ENCODE data around the gene ACO2.

DNA sequence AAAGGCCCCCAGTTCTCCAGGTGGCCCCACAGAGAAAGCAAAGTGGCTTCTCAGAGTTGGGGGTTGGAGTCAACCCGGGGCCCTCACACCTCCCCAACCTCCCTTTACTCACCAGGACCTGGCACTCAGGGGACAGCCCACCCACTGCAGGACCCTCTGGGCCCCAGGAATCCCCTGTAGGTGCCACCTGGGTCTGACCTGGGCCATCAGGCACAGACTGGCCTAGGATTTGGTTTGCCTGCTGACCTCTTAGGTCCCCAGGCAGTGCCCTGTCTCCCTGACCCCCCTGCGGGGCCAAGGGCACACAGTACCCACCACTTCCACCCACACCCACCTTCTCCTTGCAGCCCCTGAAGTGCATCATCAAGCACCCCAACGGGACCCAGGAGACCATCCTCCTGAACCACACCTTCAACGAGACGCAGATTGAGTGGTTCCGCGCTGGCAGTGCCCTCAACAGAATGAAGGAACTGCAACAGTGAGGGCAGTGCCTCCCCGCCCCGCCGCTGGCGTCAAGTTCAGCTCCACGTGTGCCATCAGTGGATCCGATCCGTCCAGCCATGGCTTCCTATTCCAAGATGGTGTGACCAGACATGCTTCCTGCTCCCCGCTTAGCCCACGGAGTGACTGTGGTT lies 59.3 kb downstream of the ACO2 start:
- TF ChIP-seq, protein P1, sequence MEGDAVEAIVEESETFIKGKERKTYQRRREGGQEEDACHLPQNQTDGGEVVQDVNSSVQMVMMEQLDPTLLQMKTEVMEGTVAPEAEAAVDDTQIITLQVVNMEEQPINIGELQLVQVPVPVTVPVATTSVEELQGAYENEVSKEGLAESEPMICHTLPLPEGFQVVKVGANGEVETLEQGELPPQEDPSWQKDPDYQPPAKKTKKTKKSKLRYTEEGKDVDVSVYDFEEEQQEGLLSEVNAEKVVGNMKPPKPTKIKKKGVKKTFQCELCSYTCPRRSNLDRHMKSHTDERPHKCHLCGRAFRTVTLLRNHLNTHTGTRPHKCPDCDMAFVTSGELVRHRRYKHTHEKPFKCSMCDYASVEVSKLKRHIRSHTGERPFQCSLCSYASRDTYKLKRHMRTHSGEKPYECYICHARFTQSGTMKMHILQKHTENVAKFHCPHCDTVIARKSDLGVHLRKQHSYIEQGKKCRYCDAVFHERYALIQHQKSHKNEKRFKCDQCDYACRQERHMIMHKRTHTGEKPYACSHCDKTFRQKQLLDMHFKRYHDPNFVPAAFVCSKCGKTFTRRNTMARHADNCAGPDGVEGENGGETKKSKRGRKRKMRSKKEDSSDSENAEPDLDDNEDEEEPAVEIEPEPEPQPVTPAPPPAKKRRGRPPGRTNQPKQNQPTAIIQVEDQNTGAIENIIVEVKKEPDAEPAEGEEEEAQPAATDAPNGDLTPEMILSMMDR (IDR thresholded peaks at IDR 0.05; ENCODE audit: low read depth, low read length, poor library complexity, severe bottlenecking), result no peak
- no peak for TF ChIP-seq EZH2phosphoT487 (IDR thresholded peaks at IDR 0.05; ENCODE audit: borderline replicate concordance, low read length)
